Measurements from ENCODE around the gene L3MBTL4.

Gene L3MBTL4

DNA sequence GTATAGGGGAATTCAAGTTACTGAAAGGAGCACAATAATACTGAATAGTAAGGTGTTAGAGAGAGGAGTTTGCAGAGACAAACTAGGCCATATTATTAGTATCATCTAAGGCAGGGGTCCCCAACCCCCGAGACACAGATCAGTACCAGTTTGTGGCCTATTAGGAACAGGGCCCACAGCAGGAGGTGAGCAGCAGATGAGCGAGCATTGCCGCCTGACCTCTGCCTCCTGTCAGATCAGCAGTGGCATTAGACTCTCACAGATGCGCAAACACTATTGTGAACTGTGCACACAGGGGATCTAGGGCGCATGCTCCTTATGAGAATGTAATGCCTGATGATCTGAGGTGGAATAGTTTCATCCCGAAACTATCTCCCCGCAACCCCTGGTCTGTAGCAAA, 477.6 kb downstream of the L3MBTL4 start:
- TF ChIP-seq, protein P1, sequence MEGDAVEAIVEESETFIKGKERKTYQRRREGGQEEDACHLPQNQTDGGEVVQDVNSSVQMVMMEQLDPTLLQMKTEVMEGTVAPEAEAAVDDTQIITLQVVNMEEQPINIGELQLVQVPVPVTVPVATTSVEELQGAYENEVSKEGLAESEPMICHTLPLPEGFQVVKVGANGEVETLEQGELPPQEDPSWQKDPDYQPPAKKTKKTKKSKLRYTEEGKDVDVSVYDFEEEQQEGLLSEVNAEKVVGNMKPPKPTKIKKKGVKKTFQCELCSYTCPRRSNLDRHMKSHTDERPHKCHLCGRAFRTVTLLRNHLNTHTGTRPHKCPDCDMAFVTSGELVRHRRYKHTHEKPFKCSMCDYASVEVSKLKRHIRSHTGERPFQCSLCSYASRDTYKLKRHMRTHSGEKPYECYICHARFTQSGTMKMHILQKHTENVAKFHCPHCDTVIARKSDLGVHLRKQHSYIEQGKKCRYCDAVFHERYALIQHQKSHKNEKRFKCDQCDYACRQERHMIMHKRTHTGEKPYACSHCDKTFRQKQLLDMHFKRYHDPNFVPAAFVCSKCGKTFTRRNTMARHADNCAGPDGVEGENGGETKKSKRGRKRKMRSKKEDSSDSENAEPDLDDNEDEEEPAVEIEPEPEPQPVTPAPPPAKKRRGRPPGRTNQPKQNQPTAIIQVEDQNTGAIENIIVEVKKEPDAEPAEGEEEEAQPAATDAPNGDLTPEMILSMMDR (IDR thresholded peaks at IDR 0.05; ENCODE audit: extremely low read depth, missing control alignments): no peak
- DNase-seq (ENCODE audit: low spot score): no peak

DNA sequence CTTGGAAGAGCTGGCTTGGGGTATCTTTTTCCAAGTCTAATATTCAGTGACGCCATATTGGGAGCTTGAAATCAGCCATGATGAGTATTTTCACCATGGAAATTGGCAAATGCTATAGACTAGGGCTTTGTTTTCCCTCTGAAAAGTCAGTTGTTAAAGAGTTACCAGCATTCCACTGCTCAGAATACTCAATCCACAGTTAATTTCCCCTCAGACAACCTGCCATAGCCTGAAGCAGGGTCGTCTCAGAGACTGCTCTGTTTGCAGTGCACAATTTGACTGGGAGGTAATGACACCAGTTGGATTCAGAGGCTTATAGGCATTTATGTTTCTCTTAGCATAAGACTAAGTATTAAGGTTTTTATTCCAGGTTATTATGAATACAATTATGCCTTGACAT, 483.9 kb downstream of the L3MBTL4 start:
- no peak for DNase-seq (ENCODE audit: low spot score)
- TF ChIP-seq, protein P1 (IDR thresholded peaks at IDR 0.05; ENCODE audit: extremely low read depth, missing control alignments): no peak

DNA sequence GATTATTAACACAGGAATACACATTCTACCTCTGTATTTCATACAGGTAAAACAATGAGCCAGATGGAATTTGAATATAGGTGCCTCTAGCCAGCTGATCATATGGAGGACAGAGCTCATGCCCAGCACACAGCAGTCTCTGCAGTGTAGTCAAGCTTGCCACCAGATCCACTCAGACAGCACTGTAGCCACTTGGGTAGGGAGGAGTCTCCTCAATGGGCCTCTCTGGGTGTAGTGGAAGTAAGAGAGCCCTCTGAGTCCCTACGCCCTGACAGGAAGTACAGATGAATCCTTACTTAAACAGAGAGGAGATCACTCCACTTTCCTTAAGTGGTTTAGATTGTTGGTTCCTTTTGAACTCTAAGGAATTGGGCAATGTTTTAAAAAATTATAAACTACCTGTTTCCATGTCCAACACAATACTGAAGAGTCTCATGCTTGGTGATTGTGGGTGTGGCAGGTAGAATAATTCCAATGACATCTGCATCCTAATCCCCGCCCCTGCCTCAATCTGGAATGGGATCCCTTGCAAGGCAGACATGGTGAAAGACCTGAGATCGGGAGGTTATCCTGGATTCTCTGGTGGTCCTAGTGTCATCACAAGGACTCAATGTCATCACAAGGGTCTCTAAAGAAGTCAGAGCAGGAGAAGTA, 496.4 kb downstream of the L3MBTL4 start:
- TF ChIP-seq, protein P1 (IDR thresholded peaks at IDR 0.05; ENCODE audit: extremely low read depth, missing control alignments): no peak

DNA sequence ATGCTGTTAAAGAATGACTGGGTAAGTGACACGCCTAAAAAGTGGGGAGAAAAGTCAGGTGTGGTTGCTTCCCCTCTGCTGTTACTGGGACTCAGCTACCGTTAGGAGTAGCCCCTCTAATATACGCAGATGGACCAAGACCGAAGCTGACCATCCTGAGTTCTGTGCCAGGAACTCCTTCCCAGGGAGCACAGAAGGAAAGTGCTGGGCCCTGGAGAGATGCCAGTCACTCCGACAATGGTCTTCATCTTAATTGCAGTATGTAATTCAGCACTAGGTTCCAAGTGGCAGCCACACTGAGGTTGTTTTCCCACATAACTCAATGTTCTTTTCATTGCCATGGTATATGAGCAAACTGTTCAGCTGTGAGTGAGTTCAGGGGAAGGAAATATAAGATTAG, 499.8 kb downstream of the L3MBTL4 start:
- TF ChIP-seq, protein P1 (IDR thresholded peaks at IDR 0.05; ENCODE audit: extremely low read depth, missing control alignments): no peak

More for the DNA sequence above, 496.4 kb downstream of the L3MBTL4 start:
- DNase-seq (ENCODE audit: low spot score): no peak

DNA sequence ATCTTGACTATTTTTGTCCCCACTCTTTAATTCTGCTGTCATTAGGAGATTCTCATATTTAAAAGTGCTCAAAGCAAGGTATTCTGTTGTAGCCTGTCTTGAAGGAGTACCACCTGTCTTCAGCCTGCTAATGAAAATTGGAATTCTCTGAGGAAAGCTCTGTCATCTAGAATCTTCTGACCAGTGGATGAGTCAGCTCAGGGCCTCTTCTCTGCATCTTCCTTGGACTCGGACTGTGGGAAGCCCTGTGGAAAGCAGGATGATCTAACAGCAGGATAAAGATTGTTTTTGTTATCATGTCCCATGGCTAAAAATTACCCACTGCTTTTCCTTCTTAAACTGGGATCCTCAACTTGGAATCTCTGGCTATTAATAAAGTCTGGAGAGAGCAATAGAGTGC, 500.7 kb downstream of the L3MBTL4 start:
- DNase-seq (ENCODE audit: low spot score): no peak
- TF ChIP-seq, protein P1 (IDR thresholded peaks at IDR 0.05; ENCODE audit: extremely low read depth, missing control alignments): no peak

More for the DNA sequence above, 499.8 kb downstream of the L3MBTL4 start:
- DNase-seq (ENCODE audit: low spot score): no peak

DNA sequence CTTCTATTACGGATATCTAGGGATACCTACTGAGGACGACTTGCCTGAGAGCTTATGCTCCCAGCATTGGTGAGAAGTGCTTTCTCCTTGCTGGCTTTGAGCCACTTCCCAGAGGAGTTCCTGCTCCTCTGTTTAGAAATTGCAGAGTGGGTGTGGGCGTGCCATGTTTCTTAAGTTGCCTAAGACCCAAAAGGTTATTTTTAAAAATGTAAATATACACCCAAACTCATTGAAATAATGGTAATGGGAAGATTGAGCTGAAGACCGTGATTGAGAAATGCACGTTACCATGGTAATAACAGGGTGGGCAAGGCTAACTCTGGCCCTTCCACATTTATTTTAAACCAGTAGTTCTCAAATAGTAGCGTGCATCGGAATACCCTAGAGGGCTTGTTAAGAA, 502.1 kb downstream of the L3MBTL4 start:
- DNase-seq (ENCODE audit: low spot score): no peak
- TF ChIP-seq, protein P1 (IDR thresholded peaks at IDR 0.05; ENCODE audit: extremely low read depth, missing control alignments): no peak

DNA sequence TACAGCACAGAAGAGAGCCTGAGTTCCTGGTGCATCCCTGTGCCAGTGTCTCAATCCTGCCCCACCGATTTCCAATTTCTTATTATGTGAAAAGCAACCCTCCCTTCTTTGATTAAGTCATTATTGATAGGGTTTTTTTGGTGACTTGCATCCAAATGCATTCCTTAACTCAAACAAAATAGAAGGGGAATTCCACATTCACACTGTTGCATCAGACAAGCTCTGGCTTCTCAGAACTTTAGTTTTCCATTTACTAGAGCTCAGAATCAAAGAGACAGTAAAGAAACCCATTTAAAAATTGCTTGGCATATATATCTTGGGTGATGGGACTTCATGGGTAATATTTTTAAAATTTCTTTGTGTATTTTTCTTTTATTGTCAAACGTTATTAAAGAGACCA, 505.6 kb downstream of the L3MBTL4 start:
- TF ChIP-seq, protein P1 (IDR thresholded peaks at IDR 0.05; ENCODE audit: extremely low read depth, missing control alignments): no peak
- DNase-seq (ENCODE audit: low spot score): no peak

Data from GM20000 (cell line).